Trophoblast cell (in vitro differentiated cells and primary cell): Measurements from ENCODE around the gene FCHSD2.

Experiments used
- DNase-seq, 2 donors: peaks; one replicate each; pipeline ENCODE4 v3.0.0-alpha.2; 2016
- H2AFZ ChIP-seq: 2 replicates; pipeline ENCODE4 v1.6.1; 2013; ENCODE audit warnings: low read length, moderate library complexity, mild to moderate bottlenecking; ENCODE audit not compliant: insufficient read depth, poor library complexity
- H2AK5ac ChIP-seq: 2 replicates; pipeline ENCODE4 v1.6.1; 2013; ENCODE audit warnings: mild to moderate bottlenecking, low read length
- H2BK120ac ChIP-seq: 2 replicates; pipeline ENCODE4 v1.6.1; 2013; ENCODE audit warnings: low read length, mild to moderate bottlenecking, moderate library complexity; ENCODE audit not compliant: insufficient read depth, poor library complexity
- H2BK12ac ChIP-seq: 2 replicates; pipeline ENCODE4 v1.6.1; 2013; ENCODE audit warnings: mild to moderate bottlenecking, low read length, moderate library complexity
- H2BK5ac ChIP-seq: 2 replicates; pipeline ENCODE4 v1.6.1; 2013; ENCODE audit warnings: low read length, low read depth, moderate library complexity, mild to moderate bottlenecking; ENCODE audit not compliant: poor library complexity
- H3K14ac ChIP-seq: 2 replicates; pipeline ENCODE4 v1.6.1; 2013; ENCODE audit warnings: mild to moderate bottlenecking, low read length
- H3K18ac ChIP-seq: 2 replicates; pipeline ENCODE4 v1.6.1; 2013; ENCODE audit warnings: mild to moderate bottlenecking, low read length
- H3K23ac ChIP-seq: 2 replicates; pipeline ENCODE4 v1.6.1; 2013; ENCODE audit warnings: low read length
- H3K27ac ChIP-seq: 2 replicates; pipeline ENCODE4 v1.5.1; 2013; ENCODE audit warnings: low read depth, mild to moderate bottlenecking, inconsistent platforms, low read length, moderate library complexity
- H3K27me3 ChIP-seq: 2 replicates; pipeline ENCODE4 v1.6.1; 2013; ENCODE audit warnings: inconsistent platforms, mild to moderate bottlenecking, low read length, moderate library complexity; ENCODE audit not compliant: insufficient read depth
- H3K36me3 ChIP-seq, 2 experiments: 1 replicate in 1 of 2; 2 replicates in 1 of 2; pipeline ENCODE4 v1.6.1; 2013; ENCODE audit warnings: low read length in 2 of 2, mild to moderate bottlenecking in 2 of 2, moderate library complexity in 1 of 2; ENCODE audit not compliant: insufficient read depth in 2 of 2, control insufficient read depth in 1 of 2
- H3K4ac ChIP-seq: 2 replicates; pipeline ENCODE4 v1.6.1; 2013; ENCODE audit warnings: low read depth, mild to moderate bottlenecking, low read length, moderate library complexity
- H3K4me1 ChIP-seq, 2 experiments: 1 replicate in 1 of 2; 2 replicates in 1 of 2; pipeline ENCODE4 v1.6.1; 2013; ENCODE audit warnings: low read length in 2 of 2, mild to moderate bottlenecking in 2 of 2, moderate library complexity in 1 of 2; ENCODE audit not compliant: insufficient read depth in 2 of 2, control insufficient read depth in 1 of 2
- H3K4me2 ChIP-seq: 2 replicates; pipeline ENCODE4 v1.6.1; 2013; ENCODE audit warnings: inconsistent platforms, mild to moderate bottlenecking, low read length, moderate library complexity
- H3K4me3 ChIP-seq: 2 replicates; pipeline ENCODE4 v1.5.1; 2013; ENCODE audit warnings: mild to moderate bottlenecking, low read depth, low read length, inconsistent platforms
- H3K79me1 ChIP-seq: one replicate; pipeline ENCODE4 v1.6.1; 2013; ENCODE audit warnings: low read length
- H3K79me2 ChIP-seq: 2 replicates; pipeline ENCODE4 v1.6.1; 2013; ENCODE audit warnings: low read length, mild to moderate bottlenecking; ENCODE audit not compliant: control insufficient read depth, insufficient read depth, poor library complexity
- H3K9ac ChIP-seq: 2 replicates; pipeline ENCODE4 v1.6.1; 2013; ENCODE audit warnings: mild to moderate bottlenecking, low read length
- H3K9me3 ChIP-seq: 2 replicates; pipeline ENCODE4 v1.6.1; 2013; ENCODE audit warnings: low read depth, mild to moderate bottlenecking, control low read depth, inconsistent platforms, low read length; ENCODE audit not compliant: insufficient read depth
- H4K12ac ChIP-seq: 2 replicates; pipeline ENCODE4 v1.6.1; 2013; ENCODE audit warnings: low read depth, mild to moderate bottlenecking, low read length, moderate library complexity
- H4K8ac ChIP-seq: 2 replicates; pipeline ENCODE4 v1.6.1; 2013; ENCODE audit warnings: low read depth, mild to moderate bottlenecking, low read length, moderate library complexity
- H4K91ac ChIP-seq: one replicate; pipeline ENCODE4 v1.6.1; 2013; ENCODE audit warnings: low read depth, mild to moderate bottlenecking, low read length, moderate library complexity
- WGBS: extraction: QIAGEN DNeasy Blood & Tissue Kit; methylation state at CpG from one replicate; pipeline ENCODE4 v1.1.7; 2013; ENCODE audit warnings: missing lambda C conversion rate; ENCODE audit not compliant: insufficient read length, insufficient coverage; ENCODE audit errors: extremely low coverage; 5-methylcytosine and 5-hydroxymethylcytosine counted together

FCHSD2 gene

GRCh38 chr11:73189315-73189714, 47.2 kb upstream of the FCHSD2 start:
- Histone ChIP-seq H3K79me2 (no peaks in the 10 kb centered on the region), H3K18ac (no peak overlapping the region), H2AFZ (no peak overlapping the region), H3K4me3 (no peak overlapping the region), H4K8ac (no peak overlapping the region), H3K4me1 (peaks cover 28 to 32% of the 10 kb centered on the region in 2 experiments), H3K27me3 (no peaks in the 10 kb centered on the region), H3K9me3 (no peaks in the 10 kb centered on the region), H3K27ac (no peak overlapping the region), H3K4me2 (no peak overlapping the region), H2BK120ac (no peak overlapping the region), H2BK5ac (no peak overlapping the region), H3K23ac (no peak overlapping the region), H3K9ac (no peak overlapping the region), H3K79me1 (peaks cover 13% of the 10 kb centered on the region), H2BK12ac (no peak overlapping the region), H3K36me3 (no peaks in the 10 kb centered on the region), H4K91ac (peak overlapping the region; percentile 0), H3K4ac (no peak overlapping the region), H4K12ac (no peak overlapping the region), H3K14ac (no peak overlapping the region), H2AK5ac (no peak overlapping the region)
- WGBS, result no CpG with 5 or more reads among the region's 8 CpGs
- DNase-seq, result peak in 1 of 2 donors; percentile 15

GRCh38 chr11:73188301-73188700, 46.2 kb upstream of the FCHSD2 start:
- H3K36me3 ChIP-seq, result no peaks in the 10 kb centered on the region
- H3K4me1 ChIP-seq, result peaks cover 19 to 22% of the 10 kb centered on the region in 2 experiments
- H4K8ac ChIP-seq, result no peak overlapping the region
- peak overlapping the region; percentile 10 for H4K91ac ChIP-seq
- H2BK5ac ChIP-seq, result no peak overlapping the region
- H3K79me1 ChIP-seq, result peaks cover 6% of the 10 kb centered on the region
- no peak overlapping the region for H3K9ac ChIP-seq
- H3K27ac ChIP-seq, result no peak overlapping the region
- H2AK5ac ChIP-seq, result peak overlapping the region; percentile 4
- no peak overlapping the region for H2AFZ ChIP-seq
- H3K27me3 ChIP-seq, result no peaks in the 10 kb centered on the region
- no peak overlapping the region for H3K23ac ChIP-seq
- no peak overlapping the region for H4K12ac ChIP-seq
- no peak overlapping the region for H3K4me3 ChIP-seq
- H2BK12ac ChIP-seq, result peak overlapping the region; percentile 27
- H3K18ac ChIP-seq, result no peak overlapping the region
- WGBS, result no CpG with 5 or more reads among the region's 4 CpGs
- H3K14ac ChIP-seq, result no peak overlapping the region
- H3K4ac ChIP-seq, result no peak overlapping the region
- no peak for DNase-seq
- no peak overlapping the region for H3K4me2 ChIP-seq
- H3K9me3 ChIP-seq, result no peaks in the 10 kb centered on the region
- H2BK120ac ChIP-seq, result no peak overlapping the region
- no peaks in the 10 kb centered on the region for H3K79me2 ChIP-seq

- H3K27me3 ChIP-seq, result no peaks in the 10 kb centered on the region
- WGBS, result no CpG with 5 or more reads among the region's 1 CpG
- no peak overlapping the region for H3K23ac ChIP-seq
- H2BK5ac ChIP-seq, result no peak overlapping the region
- no peak overlapping the region for H4K8ac ChIP-seq
- no peak overlapping the region for H2BK120ac ChIP-seq
- H3K9ac ChIP-seq, result no peak overlapping the region
- H3K27ac ChIP-seq, result no peak overlapping the region
- no peak overlapping the region for H4K91ac ChIP-seq
- H3K79me2 ChIP-seq, result no peaks in the 10 kb centered on the region
- no peak overlapping the region for H4K12ac ChIP-seq
- DNase-seq, result no peak
- H3K4me3 ChIP-seq, result no peak overlapping the region
- peaks cover 4% of the 10 kb centered on the region for H3K79me1 ChIP-seq
- H3K36me3 ChIP-seq, result no peaks in the 10 kb centered on the region
- H2BK12ac ChIP-seq, result no peak overlapping the region
- H3K9me3 ChIP-seq, result no peaks in the 10 kb centered on the region
- H3K4me2 ChIP-seq, result no peak overlapping the region
- no peak overlapping the region for H3K14ac ChIP-seq
- H3K4me1 ChIP-seq, result peaks cover 15 to 18% of the 10 kb centered on the region in 2 experiments
- H3K4ac ChIP-seq, result no peak overlapping the region
- no peak overlapping the region for H2AK5ac ChIP-seq
- no peak overlapping the region for H3K18ac ChIP-seq
- H2AFZ ChIP-seq, result no peak overlapping the region
Measured at GRCh38 chr11:73187854-73188253, 45.7 kb upstream of the FCHSD2 start.

- Histone ChIP-seq H3K27me3 (no peaks in the 10 kb centered on the region), H2BK5ac (no peak overlapping the region), H3K4ac (no peak overlapping the region), H2AK5ac (no peak overlapping the region), H4K91ac (no peak overlapping the region), H3K79me2 (no peaks in the 10 kb centered on the region), H3K4me2 (no peak overlapping the region), H2BK120ac (no peak overlapping the region), H3K14ac (no peak overlapping the region), H3K4me3 (no peak overlapping the region), H3K23ac (no peak overlapping the region), H3K9ac (no peak overlapping the region), H3K9me3 (no peaks in the 10 kb centered on the region), H4K12ac (no peak overlapping the region), H3K27ac (no peak overlapping the region), H2BK12ac (no peak overlapping the region), H2AFZ (no peak overlapping the region), H3K18ac (no peak overlapping the region), H3K36me3 (no peaks in the 10 kb centered on the region), H3K79me1 (peaks cover 2% of the 10 kb centered on the region), H3K4me1 (peaks cover 12 to 13% of the 10 kb centered on the region in 2 experiments), H4K8ac (no peak overlapping the region)
- WGBS, result no CpG with 5 or more reads among the region's 4 CpGs
- DNase-seq, result no peak
Measured at GRCh38 chr11:73186886-73187285, 44.8 kb upstream of the FCHSD2 start.
